ENCODE results near the gene CRISPLD2.

CRISPLD2 gene

DNA sequence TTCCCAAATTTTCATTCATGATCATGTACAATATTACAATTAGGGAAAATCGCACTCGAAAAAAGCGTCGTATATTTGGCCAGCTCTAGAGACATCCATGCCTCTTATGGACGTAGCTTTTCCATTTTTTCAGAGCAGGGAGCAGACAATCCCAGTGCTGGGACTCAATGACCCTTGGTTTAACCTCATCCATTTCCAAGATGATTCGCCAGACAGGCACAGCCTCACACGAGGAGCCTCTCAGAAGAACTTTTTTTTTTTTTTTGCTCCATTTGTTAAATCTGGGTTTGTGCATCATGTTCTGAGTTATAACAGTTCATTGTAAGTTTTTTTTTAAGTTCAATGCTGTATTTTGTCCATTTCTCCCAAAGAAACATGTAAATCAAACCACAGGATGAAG is 99.5 kb downstream of the CRISPLD2 start:
- no peak for FAIRE-seq

- FAIRE-seq, result no peak
Observed at GRCh38 chr16:84919708-84920107, 99.9 kb downstream of the CRISPLD2 start.

DNA sequence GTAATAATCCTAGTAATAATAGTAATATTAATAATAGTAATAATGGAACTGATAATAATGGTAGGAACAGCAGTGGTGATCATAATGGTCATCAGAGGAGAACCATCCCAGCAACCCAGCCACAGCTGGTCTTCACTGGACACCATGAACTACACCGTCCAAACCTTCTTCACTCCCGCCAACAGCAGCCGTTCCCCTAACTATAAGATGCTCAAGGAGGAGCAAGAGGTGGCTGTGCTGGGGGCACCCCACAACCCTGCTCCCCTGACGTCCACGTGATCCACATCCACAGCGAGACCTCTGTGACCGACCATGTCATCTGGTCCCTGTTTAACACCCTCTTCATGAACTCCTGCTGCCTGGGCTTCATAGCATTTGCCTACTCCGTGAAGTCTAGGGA is 100.5 kb downstream of the CRISPLD2 start:
- no peak for FAIRE-seq

GRCh38 chr16:84922351-84923120 is 102.8 kb downstream of the CRISPLD2 start:
- no peak for FAIRE-seq

GRCh38 chr16:84924331-84925091 is 104.7 kb downstream of the CRISPLD2 start:
- FAIRE-seq, result no peak

DNA sequence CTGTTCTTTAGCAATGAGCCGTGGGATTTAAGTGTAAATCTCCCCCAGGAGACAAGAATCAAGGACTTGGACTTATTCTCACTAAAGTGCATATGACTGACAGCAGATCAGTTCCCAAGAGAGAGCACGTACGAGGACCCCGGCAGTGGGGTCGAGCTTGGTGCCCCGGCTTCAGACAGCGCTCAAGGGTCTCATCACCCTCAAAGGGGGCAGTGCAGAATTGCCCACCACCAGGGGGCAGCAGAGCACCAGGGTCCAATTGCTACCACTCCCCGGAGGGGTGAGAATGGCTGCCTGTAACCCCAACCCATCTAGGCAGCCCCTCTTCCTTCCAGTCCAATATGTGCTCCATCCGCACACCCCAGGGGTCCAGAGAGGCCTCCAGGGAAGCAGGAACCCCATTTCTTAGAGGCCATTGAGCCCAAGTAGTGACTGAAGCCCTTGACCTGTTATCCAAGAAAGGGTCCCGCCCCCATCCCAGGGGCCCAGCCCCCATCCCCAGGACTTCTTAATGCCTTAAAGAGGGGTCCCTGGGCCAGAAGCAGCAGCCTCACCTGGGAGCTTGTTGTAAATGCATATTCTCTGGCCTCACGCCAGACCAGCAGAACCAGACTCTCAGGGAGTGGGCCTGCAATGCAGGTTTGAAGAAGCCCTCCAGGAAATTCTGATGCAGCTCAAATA is 105.4 kb downstream of the CRISPLD2 start:
- FAIRE-seq, result no peak

- no peak for FAIRE-seq
Observed at GRCh38 chr16:84925773-84926372, 106.1 kb downstream of the CRISPLD2 start.

- FAIRE-seq, result no peak
Observed at GRCh38 chr16:84926462-84926861, 106.7 kb downstream of the CRISPLD2 start.

- no peak for FAIRE-seq
Observed at GRCh38 chr16:84927621-84928591, 108.1 kb downstream of the CRISPLD2 start.

DNA sequence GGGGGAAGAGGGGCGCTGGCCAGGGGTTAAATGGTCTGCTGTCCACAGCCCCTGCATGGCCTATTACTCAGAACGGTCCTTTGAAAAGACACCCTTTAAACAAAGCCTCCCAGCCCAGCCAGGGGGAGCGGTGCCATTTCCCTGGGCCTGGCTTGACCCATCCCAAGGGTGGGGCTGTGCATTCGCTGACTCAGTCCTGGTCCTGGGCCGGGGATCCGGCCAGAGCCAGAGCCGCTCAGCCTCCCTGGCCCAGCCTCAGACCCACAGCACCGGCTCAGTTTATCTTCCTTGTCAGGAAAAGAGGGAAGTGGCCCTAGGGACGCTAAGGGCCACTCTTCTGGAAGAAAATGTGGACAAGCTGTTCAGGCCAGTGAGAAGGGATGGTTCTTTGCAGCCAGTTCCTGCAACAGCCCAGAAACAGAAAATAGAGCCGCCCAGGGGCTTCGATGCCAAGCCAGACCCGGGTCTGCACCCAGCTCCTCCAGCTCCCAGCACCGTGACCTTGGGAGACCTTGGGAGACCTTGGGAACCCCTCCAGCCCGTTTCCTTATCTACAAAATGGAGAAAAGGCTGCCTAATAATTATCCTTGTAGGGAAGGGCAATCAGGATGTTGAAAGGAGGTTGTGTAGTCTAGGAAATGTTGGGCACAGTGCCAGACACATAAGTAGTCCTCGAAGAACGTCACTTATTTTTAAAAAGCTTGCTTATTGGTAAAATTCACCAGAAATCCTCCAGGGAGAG is 109.1 kb downstream of the CRISPLD2 start:
- FAIRE-seq, result no peak

GRCh38 chr16:84929421-84930297 is 109.9 kb downstream of the CRISPLD2 start:
- no peak for FAIRE-seq

- FAIRE-seq, result no peak
Observed at GRCh38 chr16:84930298-84931106, 110.7 kb downstream of the CRISPLD2 start.

GRCh38 chr16:84931107-84931494 is 111.3 kb downstream of the CRISPLD2 start:
- FAIRE-seq, result no peak

GRCh38 chr16:84931506-84931905 is 111.7 kb downstream of the CRISPLD2 start:
- no peak for FAIRE-seq

- FAIRE-seq, result no peak
Observed at GRCh38 chr16:84932681-84933080, 112.9 kb downstream of the CRISPLD2 start.

DNA sequence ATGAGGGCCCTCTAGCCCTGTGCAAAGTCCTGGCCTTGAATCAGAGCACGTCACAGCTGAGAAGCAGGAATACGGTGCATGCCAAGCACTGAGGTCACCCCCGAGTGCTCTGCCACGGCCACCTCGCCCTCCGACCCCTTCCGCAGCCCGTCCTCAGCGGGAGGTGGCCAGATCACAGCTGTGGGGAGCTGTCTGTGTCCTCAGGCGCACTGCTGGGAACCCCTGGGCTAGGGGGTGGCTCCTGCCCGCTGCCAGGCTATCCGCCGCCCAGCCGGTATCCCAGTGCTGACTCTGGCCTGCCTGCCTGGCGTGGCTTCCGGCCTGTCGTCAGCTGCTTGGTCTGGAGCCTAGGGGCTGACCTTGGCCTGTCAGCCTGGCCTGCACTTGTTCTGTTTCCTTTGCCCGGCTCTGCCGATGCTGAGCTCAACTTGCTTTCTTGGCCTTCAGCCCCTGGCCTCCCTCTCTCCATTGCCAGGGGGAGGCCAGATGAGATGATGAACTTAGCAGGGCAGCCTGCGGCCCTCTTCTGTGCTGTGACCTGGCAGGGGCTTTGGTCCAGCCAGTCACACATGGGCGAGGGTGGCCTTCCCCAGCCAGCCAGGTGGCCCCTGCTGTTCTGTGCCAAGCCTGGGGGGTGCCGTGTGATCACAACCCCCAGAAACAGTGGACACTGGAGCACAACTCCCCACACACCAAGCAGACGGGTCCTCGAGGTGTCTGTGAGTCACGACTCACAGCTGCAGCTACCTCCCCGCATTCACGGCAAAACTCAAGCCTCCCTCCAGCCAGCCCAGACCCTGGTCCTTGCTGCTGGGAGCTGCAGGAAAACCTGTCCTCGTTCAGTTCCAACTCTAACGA is 114.2 kb downstream of the CRISPLD2 start:
- FAIRE-seq, result no peak

- no peak for FAIRE-seq
Observed at GRCh38 chr16:84937196-84938005, 117.6 kb downstream of the CRISPLD2 start.

Data from G401.6 (cell line).